Activated effector memory CD4-positive, alpha-beta T cell treated with Interleukin-2 at 50 U/mL for 16 hours (primary cell): ENCODE results near the gene DDX31.

ENCODE experiments used
- DNase-seq: peaks from one replicate; pipeline ENCODE4 v3.0.0-alpha.2; 2020

The DDX31 gene

GRCh38 chr9:132543251-132543650, 126.5 kb downstream of the DDX31 start:
- no peak for DNase-seq
